Measurements from ENCODE around the gene SNAP91.
"Not testable (repeated sequence)": the region's sequence is repeated elsewhere in the genome, so short reads cannot be mapped to it uniquely, and the experiment has no call there.

DNA sequence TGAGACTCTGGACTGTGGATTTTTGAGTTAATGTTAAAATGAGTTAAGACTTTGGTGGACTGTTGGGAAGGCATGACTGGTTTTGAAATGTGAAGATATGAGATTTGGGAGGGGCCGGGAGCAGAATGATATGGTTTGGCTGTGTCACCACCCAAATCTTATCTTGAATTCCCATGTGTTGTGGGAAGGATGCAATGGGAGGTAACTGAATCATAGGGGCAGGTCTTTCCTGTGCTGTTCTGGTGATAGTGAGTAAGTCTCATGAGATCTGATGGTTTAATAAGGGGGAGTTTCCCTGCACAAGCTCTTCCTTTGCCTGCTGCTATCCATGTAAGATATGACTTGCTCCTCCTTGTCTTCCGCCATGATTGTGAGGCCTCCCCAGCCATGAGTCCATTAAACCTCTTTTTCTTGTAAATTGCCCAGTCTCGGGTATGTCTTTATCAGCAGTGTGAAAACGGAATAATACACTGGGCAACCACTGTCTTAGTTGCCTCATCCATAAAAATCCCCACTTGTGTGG, 137.2 kb downstream of the SNAP91 start:
- TF ChIP-seq, protein P1, sequence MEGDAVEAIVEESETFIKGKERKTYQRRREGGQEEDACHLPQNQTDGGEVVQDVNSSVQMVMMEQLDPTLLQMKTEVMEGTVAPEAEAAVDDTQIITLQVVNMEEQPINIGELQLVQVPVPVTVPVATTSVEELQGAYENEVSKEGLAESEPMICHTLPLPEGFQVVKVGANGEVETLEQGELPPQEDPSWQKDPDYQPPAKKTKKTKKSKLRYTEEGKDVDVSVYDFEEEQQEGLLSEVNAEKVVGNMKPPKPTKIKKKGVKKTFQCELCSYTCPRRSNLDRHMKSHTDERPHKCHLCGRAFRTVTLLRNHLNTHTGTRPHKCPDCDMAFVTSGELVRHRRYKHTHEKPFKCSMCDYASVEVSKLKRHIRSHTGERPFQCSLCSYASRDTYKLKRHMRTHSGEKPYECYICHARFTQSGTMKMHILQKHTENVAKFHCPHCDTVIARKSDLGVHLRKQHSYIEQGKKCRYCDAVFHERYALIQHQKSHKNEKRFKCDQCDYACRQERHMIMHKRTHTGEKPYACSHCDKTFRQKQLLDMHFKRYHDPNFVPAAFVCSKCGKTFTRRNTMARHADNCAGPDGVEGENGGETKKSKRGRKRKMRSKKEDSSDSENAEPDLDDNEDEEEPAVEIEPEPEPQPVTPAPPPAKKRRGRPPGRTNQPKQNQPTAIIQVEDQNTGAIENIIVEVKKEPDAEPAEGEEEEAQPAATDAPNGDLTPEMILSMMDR (IDR thresholded peaks at IDR 0.05; ENCODE audit: borderline replicate concordance, extremely low read depth, low read length, poor library complexity, severe bottlenecking): not testable (repeated sequence)
- TF ChIP-seq EZH2 (IDR thresholded peaks at IDR 0.05; ENCODE audit: borderline replicate concordance, low read depth, low read length, severe bottlenecking): not testable (repeated sequence)
